Muscle of arm (tissue), 12 donors: Measurements from ENCODE around the gene KLRF2. TPM values are rescaled to one million over a fixed set of nuclear protein-coding genes. Genes with fewer than 3 reads are reported as not detected.

Source experiments
- DNase-seq: peaks from one replicate; pipeline ENCODE4 v3.0.0-alpha.2; 2013
- polyA plus RNA-seq, 12 donors: library from polyadenylated mRNA; unstranded; fragments of 120-200 nt; gene quantifications; one replicate each; pipeline ENCODE4 v1.2.1, GENCODE V29; 2013; ENCODE audit not compliant: insufficient read length in 12 of 12

Gene KLRF2
- polyA plus RNA-seq, 12 donors = 0.25 to 0.47 TPM; not detected in 10

GRCh38 chr12:9883175-9883574, 1.9 kb downstream of the KLRF2 start:
- peak; percentile 5 for DNase-seq

- DNase-seq = no peak
Measured at GRCh38 chr12:9888665-9889273, 7.5 kb downstream of the KLRF2 start.

- no peak for DNase-seq
Measured at GRCh38 chr12:9895215-9895971, 14.1 kb downstream of the KLRF2 start.

- DNase-seq = no peak
Measured at GRCh38 chr12:9897535-9897934, 16.2 kb downstream of the KLRF2 start.

- no peak for DNase-seq
Measured at GRCh38 chr12:9899209-9899608, 17.9 kb downstream of the KLRF2 start.

DNA sequence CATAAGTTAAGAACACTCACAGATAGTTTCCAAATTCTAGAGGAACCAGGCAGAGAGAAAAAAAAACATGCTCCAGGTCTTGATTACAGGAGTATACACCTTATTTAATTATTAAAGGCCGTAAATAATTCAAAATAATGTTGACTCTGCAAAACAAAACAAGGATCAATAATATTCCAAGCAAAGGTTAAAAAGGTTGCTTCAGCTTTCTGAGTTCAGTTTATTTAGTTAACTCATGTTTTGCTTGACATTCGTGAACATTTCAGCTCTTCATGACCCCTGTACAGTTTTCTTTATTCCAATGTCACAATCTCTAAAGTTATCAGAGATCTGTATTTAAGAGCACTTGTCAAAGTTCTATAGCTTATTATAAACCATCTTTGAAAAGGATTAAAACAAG, 19.6 kb downstream of the KLRF2 start:
- DNase-seq = no peak

GRCh38 chr12:9902539-9903228, 21.4 kb downstream of the KLRF2 start:
- DNase-seq = no peak

GRCh38 chr12:9906873-9907272, 25.6 kb downstream of the KLRF2 start:
- DNase-seq = no peak

- no peak for DNase-seq
Measured at GRCh38 chr12:9907769-9908168, 26.5 kb downstream of the KLRF2 start.

GRCh38 chr12:9908350-9908749, 27.1 kb downstream of the KLRF2 start:
- no peak for DNase-seq

GRCh38 chr12:9909724-9910123, 28.4 kb downstream of the KLRF2 start:
- DNase-seq = no peak

DNA sequence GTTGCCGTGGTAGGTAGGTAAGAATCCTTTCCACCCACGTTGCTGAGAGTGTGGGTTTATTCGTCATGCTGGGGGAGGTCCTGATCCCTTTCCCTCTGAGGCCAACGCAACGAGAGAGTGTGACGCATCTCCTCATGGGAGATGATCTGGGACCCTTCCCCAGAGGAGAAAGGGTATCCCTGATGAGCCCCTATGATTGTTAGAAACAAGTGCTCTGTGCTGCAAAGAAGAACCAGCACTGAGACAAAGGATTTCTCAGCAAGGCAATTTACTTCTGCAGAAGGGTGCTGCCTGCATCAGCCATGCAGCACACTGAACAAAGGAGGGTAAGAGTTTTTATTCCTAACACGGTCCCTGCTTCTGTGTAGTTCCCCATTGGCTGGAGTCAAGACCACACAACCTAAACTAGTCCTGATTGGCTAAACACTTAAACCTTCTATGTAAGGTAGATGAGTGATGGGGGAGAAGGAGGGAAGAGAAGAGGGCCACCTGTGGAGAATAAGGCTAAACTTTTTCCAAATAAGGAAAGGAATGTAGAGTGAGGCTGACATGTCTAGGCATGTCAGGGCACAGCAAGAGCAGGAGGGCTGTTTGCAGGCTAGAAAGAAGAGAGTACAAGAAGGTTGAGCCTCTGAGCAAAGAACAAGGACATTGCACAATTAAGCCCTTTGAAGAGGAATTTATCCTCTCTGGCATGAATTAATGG, 29.6 kb downstream of the KLRF2 start:
- no peak for DNase-seq

DNA sequence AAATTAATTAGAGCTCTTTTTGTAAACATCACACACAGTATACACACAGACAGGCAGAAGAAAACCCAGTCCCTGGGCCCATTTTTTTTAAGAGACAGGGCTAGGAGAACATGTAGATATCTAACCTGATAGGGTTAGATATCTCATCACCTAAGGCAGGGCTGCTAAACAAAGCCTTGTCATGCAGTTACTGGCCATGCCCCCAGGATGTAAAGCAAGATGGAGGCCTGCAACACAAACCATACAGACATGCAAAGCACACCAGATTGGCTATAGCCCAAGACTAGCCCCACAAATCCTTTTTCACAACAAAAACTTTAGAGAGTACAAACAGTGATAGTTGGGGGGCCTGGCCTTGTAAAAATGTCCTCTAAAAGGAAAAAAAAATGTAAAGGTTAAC, 30.4 kb downstream of the KLRF2 start:
- DNase-seq = no peak

DNA sequence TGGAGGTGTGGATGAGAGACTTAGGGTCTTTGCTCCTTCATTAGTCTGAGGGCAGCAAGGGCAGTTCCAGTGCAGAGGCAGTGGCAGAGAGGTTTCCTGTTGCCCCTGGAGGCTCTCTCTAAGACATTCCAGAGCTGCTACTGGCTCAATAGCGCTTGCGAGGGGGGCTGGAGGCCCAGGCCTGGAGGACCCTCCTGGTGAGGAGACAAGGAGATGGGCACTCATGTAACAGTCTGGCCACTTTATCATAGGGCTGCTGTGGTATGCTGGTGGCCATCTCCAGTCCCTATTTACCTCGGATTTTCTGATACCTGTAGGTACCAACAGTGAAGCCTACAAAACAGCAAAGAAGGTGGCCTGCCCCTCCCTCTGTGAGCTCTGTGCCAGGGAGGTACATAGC, 38.2 kb downstream of the KLRF2 start:
- DNase-seq = no peak

- DNase-seq = no peak
Measured at GRCh38 chr12:9920451-9920850, 39.2 kb downstream of the KLRF2 start.

DNA sequence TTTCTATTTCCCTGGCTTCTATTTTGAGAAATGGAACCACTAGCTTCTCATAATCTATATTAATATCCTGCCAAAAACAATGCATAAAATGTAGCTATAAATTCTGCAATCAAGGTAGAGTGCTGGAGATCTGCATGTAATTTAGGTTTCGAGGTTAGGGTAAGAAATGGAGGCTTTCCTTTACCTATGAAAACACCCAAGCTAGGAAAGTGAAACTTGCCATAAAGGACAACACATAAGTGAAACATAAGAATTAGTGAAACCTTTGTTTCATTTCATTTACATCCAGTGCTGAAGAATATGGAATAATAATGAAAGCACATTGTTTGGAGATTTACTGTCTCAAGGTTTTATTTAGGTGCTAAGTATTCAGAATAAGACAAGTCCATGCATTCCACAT, 41.1 kb downstream of the KLRF2 start:
- DNase-seq = no peak

- peak; percentile 31 for DNase-seq
Measured at GRCh38 chr12:9925705-9926393, 44.6 kb downstream of the KLRF2 start.

- no peak for DNase-seq
Measured at GRCh38 chr12:9926876-9927275, 45.6 kb downstream of the KLRF2 start.

DNA sequence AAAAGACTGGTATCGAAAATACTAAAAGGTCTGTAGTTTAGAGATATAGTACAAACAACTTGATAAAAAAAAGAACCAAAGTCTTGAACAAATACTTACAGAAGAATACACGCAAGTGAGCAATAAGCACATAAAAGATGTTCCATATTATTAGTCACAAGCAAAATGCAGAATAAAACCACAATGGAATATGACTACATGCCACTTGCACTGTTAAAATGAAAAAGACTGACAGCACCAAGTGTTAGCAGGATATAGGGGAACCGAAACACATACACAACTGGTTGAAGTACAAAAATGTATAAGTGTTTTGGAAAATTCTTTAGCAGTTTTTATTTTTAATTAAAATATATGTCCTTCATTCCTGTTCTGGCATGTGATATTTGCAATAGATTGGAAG, 47.3 kb downstream of the KLRF2 start:
- DNase-seq = no peak

- no peak for DNase-seq
Measured at GRCh38 chr12:9931245-9931644, 50.0 kb downstream of the KLRF2 start.

- no peak for DNase-seq
Measured at GRCh38 chr12:9932270-9932669, 51.0 kb downstream of the KLRF2 start, which contains the start of gene CLEC2A. Gene CLEC2A, minus strand, starts transcription at chr12:9932370. Its CDS starts 41 bp downstream, at chr12:9932329.

- DNase-seq = no peak
Measured at GRCh38 chr12:9933958-9934357, 52.7 kb downstream of the KLRF2 start.
